Stimulated activated naive CD4-positive, alpha-beta T cell (primary cell): ENCODE measurements around the gene DDX46.
"Not testable (repeated sequence)": the region's sequence is repeated elsewhere in the genome, so short reads cannot be mapped to it uniquely, and the experiment has no call there.

Experiments
- DNase-seq, 6 experiments: peaks; one replicate each; lab custom pipeline; 2025; lab: John Stamatoyannopoulos, UW

Gene DDX46

GRCh38 chr5:134845335-134845851, 86.8 kb downstream of the DDX46 start:
- DNase-seq = no peak

GRCh38 chr5:134845852-134846640, 87.5 kb downstream of the DDX46 start, which contains the start of gene C5orf24:
Gene C5orf24 (plus strand): TSS chr5:134845968. CDS start chr5:134854901, 8,933 bp downstream.
- peak; percentile 81 to 92 (median 88) for DNase-seq

GRCh38 chr5:134846641-134846960, 88.0 kb downstream of the DDX46 start:
- no peak for DNase-seq

- not testable (repeated sequence) for DNase-seq
Measured at GRCh38 chr5:134849434-134849933, 90.9 kb downstream of the DDX46 start.

- DNase-seq = no peak
Measured at GRCh38 chr5:134851307-134851923, 92.8 kb downstream of the DDX46 start.

GRCh38 chr5:134856465-134856864, 97.9 kb downstream of the DDX46 start:
- not testable (repeated sequence) for DNase-seq

- no peak for DNase-seq
Measured at GRCh38 chr5:134857401-134857800, 98.8 kb downstream of the DDX46 start.

GRCh38 chr5:134864707-134865106, 106.1 kb downstream of the DDX46 start:
- DNase-seq = no peak

GRCh38 chr5:134873494-134873893, 114.9 kb downstream of the DDX46 start:
- peak in 2 of 6 experiments; percentile 25 to 76 for DNase-seq

- DNase-seq = peak; percentile 60 to 81 (median 75)
Measured at GRCh38 chr5:134873987-134874830, 115.6 kb downstream of the DDX46 start, which contains the start of gene TXNDC15. Gene TXNDC15 (plus strand): TSS chr5:134874371. CDS start chr5:134874428, 57 bp downstream.

GRCh38 chr5:134874831-134875655, 116.5 kb downstream of the DDX46 start:
- DNase-seq = peak in 2 of 6 experiments; percentile 23 to 41

- no peak for DNase-seq
Measured at GRCh38 chr5:134877159-134877558, 118.6 kb downstream of the DDX46 start.

GRCh38 chr5:134878403-134878802, 119.8 kb downstream of the DDX46 start:
- DNase-seq = no peak

GRCh38 chr5:134879456-134879855, 120.9 kb downstream of the DDX46 start:
- DNase-seq = no peak
